Lung (tissue), 12 donors: ENCODE measurements around the gene CCDC117. TPM values are rescaled to one million over a fixed set of nuclear protein-coding genes. Genes with fewer than 3 reads are reported as not detected.

Experiments
- ATAC-seq: fragments of 200-7000 bp; cut with Tn5 transposase; one replicate; pipeline ENCODE4 v1.9.1; 2020; ENCODE audit warnings: moderate number of reproducible peaks; ENCODE audit not compliant: insufficient read depth, low FRiP score
- DNase-seq, 3 donors: peaks; one replicate each; pipeline ENCODE4 v3.0.0-alpha.2; 2013 to 2017
- H3K27ac ChIP-seq, 2 donors: one replicate each; pipeline ENCODE4 v1.5.1; 2013; ENCODE audit warnings: mild to moderate bottlenecking in 2 of 2, moderate library complexity in 2 of 2, control low read depth in 1 of 2, inconsistent platforms in 1 of 2, low read depth in 1 of 2, low read length in 1 of 2
- H3K27me3 ChIP-seq, 3 donors: one replicate each; pipeline ENCODE4 v1.5.1; 2013; ENCODE audit warnings: low read length in 2 of 3; ENCODE audit not compliant: control insufficient read depth in 3 of 3, insufficient read depth in 3 of 3
- H3K36me3 ChIP-seq, 4 donors: one replicate each; pipeline ENCODE4 v1.5.1; 2013; ENCODE audit warnings: low read length in 4 of 4, mild to moderate bottlenecking in 1 of 4, moderate library complexity in 1 of 4; ENCODE audit not compliant: control insufficient read depth in 4 of 4, insufficient read depth in 4 of 4
- H3K4me1 ChIP-seq, 5 donors: one replicate each; pipeline ENCODE4 v1.5.1; 2013; ENCODE audit warnings: low read length in 5 of 5, mild to moderate bottlenecking in 2 of 5, moderate library complexity in 1 of 5; ENCODE audit not compliant: control insufficient read depth in 5 of 5, insufficient read depth in 5 of 5
- H3K4me3 ChIP-seq: one replicate; pipeline ENCODE4 v1.5.1; 2013; ENCODE audit warnings: mild to moderate bottlenecking, control low read depth, moderate library complexity
- H3K9ac ChIP-seq, 2 donors: one replicate each; pipeline ENCODE4 v1.5.1; 2013; ENCODE audit warnings: low read length in 2 of 2, control low read depth in 1 of 2; ENCODE audit not compliant: insufficient read depth in 1 of 2
- H3K9me3 ChIP-seq, 4 donors: one replicate each; pipeline ENCODE4 v1.5.1; 2013; ENCODE audit warnings: low read length in 3 of 4, mild to moderate bottlenecking in 1 of 4, moderate library complexity in 1 of 4; ENCODE audit not compliant: control insufficient read depth in 4 of 4, insufficient read depth in 3 of 4
- CTCF ChIP-seq: IDR thresholded peaks from 2 replicates; pipeline ENCODE4 v1.5.1; 2012; ENCODE audit warnings: mild to moderate bottlenecking; ENCODE audit errors: control extremely low read depth, extremely low read depth
- WGBS, 2 donors: extraction: QIAGEN DNeasy Blood & Tissue Kit; methylation state at CpG; one replicate each; pipeline ENCODE4 v1.1.7; 2013; 5-methylcytosine and 5-hydroxymethylcytosine counted together
- polyA plus RNA-seq, 2 donors: library from polyadenylated mRNA; stranded (reverse); fragments of 200-250 nt; gene quantifications; one replicate each; pipeline ENCODE4 v1.2.1, GENCODE V29; 2013
- total RNA-seq, 2 donors: library from RNA; depleted of rRNA in 1 of 2; stranded (reverse); fragments of >200 nt in 1 of 2; gene quantifications; one replicate each; pipeline ENCODE4 v1.2.1, GENCODE V29; 2014 to 2021
- donor health status: control.
- donor health status: control.
- donor health status: Bipolar disorder and iron deficiency.
- donor health status: healthy.
- donor health status: DM: yes; HTN: yes; CAD: no.

CCDC117 gene
- total and polyA plus RNA-seq, 4 donors = 7.8 to 29.2 (median 16.4) TPM

DNA sequence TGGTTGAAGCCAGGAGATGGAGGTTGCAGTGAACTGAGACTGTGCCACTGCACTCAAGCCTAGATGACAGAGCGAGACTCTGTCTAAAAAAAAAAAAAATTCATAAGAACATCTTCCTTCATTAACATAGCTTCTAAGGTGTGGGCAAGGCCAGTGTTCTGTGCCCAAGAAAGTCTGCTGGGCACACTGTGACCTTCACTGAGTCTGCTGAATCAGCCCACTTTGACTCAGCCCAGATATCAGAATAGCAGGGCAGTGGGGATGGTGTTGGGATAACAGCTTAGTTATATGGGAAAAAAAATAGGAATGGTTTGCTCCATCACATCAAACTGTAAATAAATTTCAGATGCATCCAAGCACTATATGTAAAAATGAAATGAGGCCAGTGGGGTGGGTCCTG lies 60.2 kb downstream of the CCDC117 start:
- no peak for DNase-seq
- no peak overlapping the region for H3K27ac ChIP-seq
- no peak overlapping the region for H3K4me3 ChIP-seq
- WGBS, 2 donors = 96 to 100% methylated on average over 1 of the region's 1 CpG
- TF ChIP-seq CTCF = no peak
- peaks cover 0 to 8% (median 0%) of the 10 kb centered on the region in 4 donors for H3K36me3 ChIP-seq
- H3K27me3 ChIP-seq = no peaks in the 10 kb centered on the region
- ATAC-seq = no peak
- H3K4me1 ChIP-seq = peaks cover 0 to 6% (median 0%) of the 10 kb centered on the region in 5 donors
- no peaks in the 10 kb centered on the region for H3K9me3 ChIP-seq
- H3K9ac ChIP-seq = no peak overlapping the region

- Histone ChIP-seq H3K4me3 (no peak overlapping the region), H3K9me3 (no peaks in the 10 kb centered on the region), H3K27ac (no peak overlapping the region), H3K9ac (no peak overlapping the region), H3K27me3 (no peaks in the 10 kb centered on the region), H3K36me3 (peaks cover 0 to 8% (median 0%) of the 10 kb centered on the region in 4 donors), H3K4me1 (peaks cover 0 to 6% (median 0%) of the 10 kb centered on the region in 5 donors)
- ATAC-seq = no peak
- 90 to 91% methylated on average over 3 of the region's 3 CpGs for WGBS, 2 donors
- DNase-seq = no peak
- TF ChIP-seq CTCF = no peak
Observed at GRCh38 chr22:28833276-28833923, 60.9 kb downstream of the CCDC117 start.

DNA sequence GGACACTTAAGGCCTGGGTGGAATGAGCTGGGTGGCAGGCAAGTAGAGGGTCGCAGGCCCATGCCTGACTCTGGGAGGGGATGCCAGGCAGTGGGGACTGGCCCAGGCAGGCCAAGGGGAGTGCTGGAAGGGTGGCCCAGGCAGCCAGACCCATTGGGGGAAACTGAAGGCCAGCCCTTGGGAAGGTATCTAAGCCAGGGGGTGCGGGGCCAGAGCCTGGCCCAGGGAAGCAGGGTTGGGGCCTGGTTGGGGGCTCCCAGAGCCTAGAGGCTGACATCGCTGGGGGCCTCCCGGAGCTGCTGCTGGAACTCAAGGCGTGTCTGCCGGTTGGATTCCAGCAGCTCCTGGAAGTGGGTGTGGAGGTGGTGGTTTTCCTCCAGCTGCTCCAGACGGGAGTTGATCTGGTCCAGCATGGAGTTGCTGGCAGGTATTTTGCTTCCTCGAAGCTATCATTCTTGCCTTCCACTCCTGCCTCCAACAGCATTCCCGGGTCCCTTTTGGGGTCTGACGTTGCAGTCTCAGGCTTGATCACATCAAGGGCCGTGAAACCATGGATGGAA lies 63.2 kb downstream of the CCDC117 start:
- WGBS, 2 donors = 86 to 91% methylated on average over 11 of the region's 11 CpGs
- Histone ChIP-seq H3K9ac (no peak overlapping the region), H3K4me1 (no peaks in the 10 kb centered on the region), H3K9me3 (no peaks in the 10 kb centered on the region), H3K27ac (no peak overlapping the region), H3K4me3 (no peak overlapping the region), H3K27me3 (no peaks in the 10 kb centered on the region), H3K36me3 (peaks cover 0 to 8% (median 0%) of the 10 kb centered on the region in 4 donors)
- no peak for TF ChIP-seq CTCF
- ATAC-seq (no peak), DNase-seq (no peak)
